GM12878 (cell line): ENCODE data around the gene PCSK2. TPM values are rescaled to one million over a fixed set of nuclear protein-coding genes. Genes with fewer than 3 reads are reported as not detected.

Experiments used
- ATAC-seq: fragments of 200-7000 bp; cut with Tn5 transposase; 3 replicates; pipeline ENCODE4 v1.9.1; 2020; ENCODE audit warnings: mild to moderate bottlenecking, moderate library complexity
- BruUV-seq: library from RNA; stranded (reverse); fragments of 400-500 nt; replicated peaks from 2 replicates; lab custom pipeline; 2021; lab: Mats Ljungman, UMichigan
- CTCF ChIA-PET: fragments of 300-600 bp; sonication (Branson Sonifier 250); formaldehyde crosslinking; extraction: SDS; loops from one replicate; lab custom pipeline; 2021; ENCODE audit warnings: inconsistent platforms; lab: Yijun Ruan, JAX
- POLR2A ChIA-PET: fragments of 350-600 bp; formaldehyde crosslinking; extraction: SDS; loops from one replicate; lab custom pipeline; 2021; ENCODE audit warnings: inconsistent platforms; lab: Charles Lee
- RAD21 ChIA-PET: fragments of 300-600 bp; sonication (Branson Sonifier 250); formaldehyde crosslinking; loops from one replicate; lab custom pipeline; 2023; ENCODE audit warnings: antibody characterized with exemption; ENCODE audit not compliant: unreplicated experiment; lab: Charles Lee
- SMC1A ChIA-PET: fragments of 300-600 bp; sonication (Branson Sonifier 250); formaldehyde crosslinking; loops from one replicate; lab custom pipeline; 2023; ENCODE audit not compliant: unreplicated experiment, uncharacterized antibody; lab: Charles Lee
- DNase-seq: peaks from one replicate; pipeline ENCODE4 v3.0.0-alpha.2; 2011; ENCODE audit warnings: low read depth, low spot score
- FAIRE-seq: peaks from 3 replicates; lab custom pipeline; 2011; peaks lifted over from hg19 to GRCh38; lab: Jason Lieb, UNC
- H2AFZ ChIP-seq: 2 replicates; pipeline ENCODE4 v1.6.0; 2011; ENCODE audit warnings: low read depth, low read length, control low read depth; ENCODE audit not compliant: control insufficient read depth
- H3K27ac ChIP-seq: 2 replicates; pipeline ENCODE4 v1.5.1; 2011; ENCODE audit warnings: control low read depth; ENCODE audit not compliant: control insufficient read depth, insufficient read depth
- H3K27me3 ChIP-seq, 2 experiments: replicated peaks in 1 of 2; 2 replicates each; pipeline versions ENCODE4 v1.6.0 to v1.6.1; 2011; ENCODE audit warnings: low read length in 1 of 2; ENCODE audit not compliant: control insufficient read depth in 2 of 2, insufficient read depth in 2 of 2
- H3K36me3 ChIP-seq, 2 experiments: 2 replicates each; pipeline ENCODE4 v1.5.1; 2011; ENCODE audit warnings: low read length in 1 of 2; ENCODE audit not compliant: control insufficient read depth in 2 of 2, insufficient read depth in 2 of 2
- H3K4me1 ChIP-seq: 2 replicates; pipeline ENCODE4 v1.6.1; 2011; ENCODE audit warnings: mild to moderate bottlenecking, low read length, moderate library complexity, mixed read lengths; ENCODE audit not compliant: control insufficient read depth, insufficient read depth
- H3K4me2 ChIP-seq: 2 replicates; pipeline ENCODE4 v1.6.0; 2011; ENCODE audit warnings: control low read depth; ENCODE audit not compliant: control insufficient read depth, insufficient read depth
- H3K4me3 ChIP-seq: fragments of 200-600 bp; sonication (generic); 2 replicates; pipeline ENCODE4 v1.5.1; 2016
- H3K79me2 ChIP-seq: 2 replicates; pipeline ENCODE4 v1.6.0; 2011; ENCODE audit warnings: low read length; ENCODE audit not compliant: control insufficient read depth, insufficient read depth
- H3K9ac ChIP-seq: 2 replicates; pipeline ENCODE4 v1.8.0; 2011; ENCODE audit warnings: low read length, control low read depth, mixed read lengths; ENCODE audit not compliant: control insufficient read depth, insufficient read depth
- H3K9me3 ChIP-seq: replicated peaks from 3 replicates; pipeline ENCODE4 v1.5.1; 2011; ENCODE audit warnings: mild to moderate bottlenecking, low read length; ENCODE audit not compliant: control insufficient read depth, insufficient read depth
- H4K20me1 ChIP-seq: 2 replicates; pipeline ENCODE4 v1.6.0; 2011; ENCODE audit not compliant: control insufficient read depth, insufficient read depth
- WGBS: methylation state at CpG from one replicate; pipeline ENCODE4 v1.1.6; 2016; ENCODE audit warnings: low lambda C conversion rate; ENCODE audit not compliant: insufficient replicate concordance, insufficient coverage; ENCODE audit errors: missing lambda C conversion rate; 5-methylcytosine and 5-hydroxymethylcytosine counted together
- in situ Hi-C: fragments of 300-500 bp; cut with MboI; formaldehyde crosslinking; loops from 9 replicates; pipeline ENCODE4 v1.14.3; 2018; ENCODE audit warnings: mixed read lengths
- intact Hi-C: fragments of 100-400 bp; cut with micrococcal nuclease; formaldehyde crosslinking; loops from one replicate; pipeline ENCODE4 v1.14.2; 2022; ENCODE audit not compliant: unreplicated experiment
- polyA plus RNA-seq, 11 experiments: library from polyadenylated mRNA; depleted of rRNA in 4 of 11; unstranded in 6 of 11; stranded (reverse) in 5 of 11; fragments of >200 nt; fragmentation: Nextera tagmentation in 4 of 11; fragmentation: Illumina TruSeq in 1 of 11; extraction: Ambion mirVana in 4 of 11; extraction: Trizol in 1 of 11; gene quantifications; 1 replicate in 1 of 11; 2 replicates in 10 of 11; pipeline versions ENCODE4 v1.2.1 to v1.2.3, GENCODE V29; 2011 to 2016; ENCODE audit warnings: inconsistent platforms in 2 of 11, missing spikeins in 2 of 11, low read depth in 1 of 11
- total RNA-seq, 4 experiments: library from RNA; depleted of rRNA in 3 of 4; stranded (reverse); fragments of >200 nt in 3 of 4; fragmentation: Illumina TruSeq in 1 of 4; extraction: Trizol in 1 of 4; gene quantifications; 2 replicates each; pipeline versions ENCODE4 v1.2.1 to v1.2.3, GENCODE V29; 2013 to 2021
- TF ChIP-seq, protein P1 (sequence below): IDR thresholded peaks from 2 replicates; pipeline ENCODE4 v1.6.1; 2012; ENCODE audit warnings: low read depth, low read length, improper control_type of control experiment
- TF ChIP-seq, protein P2 (sequence below): fragments of 450-650 bp; IDR thresholded peaks from 2 replicates; pipeline ENCODE4 v1.6.1; 2016; ENCODE audit warnings: mild to moderate bottlenecking
- TF ChIP-seq, protein P3 (sequence below): IDR thresholded peaks from 2 replicates; pipeline ENCODE4 v1.6.1; 2011; ENCODE audit warnings: mild to moderate bottlenecking, low read depth, low read length, moderate library complexity; ENCODE audit not compliant: insufficient replicate concordance

PCSK2 gene
- total and polyA plus RNA-seq, 10 of the 15 experiments (the other 5 are each of a cell fraction or from before 2014, with no cell fraction given), result not detected

DNA sequence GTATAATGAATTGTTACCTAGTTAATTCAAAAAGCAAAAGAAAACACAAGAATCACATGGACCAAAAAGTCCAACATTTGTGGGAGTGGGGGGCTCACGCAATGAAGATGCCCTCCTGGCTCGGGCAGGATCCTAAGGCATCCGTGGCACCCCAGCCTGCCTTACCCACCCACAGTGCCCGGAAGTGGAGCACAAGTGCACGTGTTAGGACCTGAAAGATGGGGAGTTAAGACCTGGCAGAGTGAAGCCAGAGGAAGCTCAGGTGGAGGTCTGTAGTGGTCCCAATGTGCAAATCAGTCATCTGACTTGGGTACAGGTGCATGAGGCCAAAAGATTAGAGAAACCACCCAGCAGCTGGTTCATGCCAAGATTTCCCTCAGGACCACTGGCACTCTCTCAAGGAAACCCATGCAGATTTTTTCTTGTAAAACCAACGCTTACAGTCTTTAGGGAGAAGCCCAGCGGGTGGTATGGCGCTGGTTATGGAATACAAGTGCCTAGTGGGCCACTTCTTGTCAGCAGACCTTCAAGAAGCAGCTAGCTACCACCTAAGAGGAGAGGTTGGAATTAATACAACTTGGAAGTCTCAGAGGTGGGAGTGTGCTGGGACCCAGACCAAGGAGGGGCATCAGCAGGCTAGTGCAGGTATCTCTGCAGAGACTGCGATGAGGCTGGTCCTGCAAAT lies 262.2 kb downstream of the PCSK2 start:
- RAD21 ChIA-PET, result no interaction called here
- Histone ChIP-seq H3K9me3 (no peaks in the 10 kb centered on the region), H3K79me2 (no peaks in the 10 kb centered on the region), H3K4me3 (no peak overlapping the region), H4K20me1 (no peaks in the 10 kb centered on the region), H3K4me1 (no peaks in the 10 kb centered on the region), H3K27ac (no peak overlapping the region), H3K4me2 (no peak overlapping the region), H3K27me3 (peaks cover 1 to 2% of the 10 kb centered on the region in 2 experiments; a peak in 1 of 4 replicates), H3K36me3 (no peaks in the 10 kb centered on the region), H3K9ac (no peak overlapping the region), H2AFZ (no peak overlapping the region)
- TF ChIP-seq, protein P1, sequence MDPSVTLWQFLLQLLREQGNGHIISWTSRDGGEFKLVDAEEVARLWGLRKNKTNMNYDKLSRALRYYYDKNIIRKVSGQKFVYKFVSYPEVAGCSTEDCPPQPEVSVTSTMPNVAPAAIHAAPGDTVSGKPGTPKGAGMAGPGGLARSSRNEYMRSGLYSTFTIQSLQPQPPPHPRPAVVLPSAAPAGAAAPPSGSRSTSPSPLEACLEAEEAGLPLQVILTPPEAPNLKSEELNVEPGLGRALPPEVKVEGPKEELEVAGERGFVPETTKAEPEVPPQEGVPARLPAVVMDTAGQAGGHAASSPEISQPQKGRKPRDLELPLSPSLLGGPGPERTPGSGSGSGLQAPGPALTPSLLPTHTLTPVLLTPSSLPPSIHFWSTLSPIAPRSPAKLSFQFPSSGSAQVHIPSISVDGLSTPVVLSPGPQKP, result no peak
- TF ChIP-seq, protein P2, sequence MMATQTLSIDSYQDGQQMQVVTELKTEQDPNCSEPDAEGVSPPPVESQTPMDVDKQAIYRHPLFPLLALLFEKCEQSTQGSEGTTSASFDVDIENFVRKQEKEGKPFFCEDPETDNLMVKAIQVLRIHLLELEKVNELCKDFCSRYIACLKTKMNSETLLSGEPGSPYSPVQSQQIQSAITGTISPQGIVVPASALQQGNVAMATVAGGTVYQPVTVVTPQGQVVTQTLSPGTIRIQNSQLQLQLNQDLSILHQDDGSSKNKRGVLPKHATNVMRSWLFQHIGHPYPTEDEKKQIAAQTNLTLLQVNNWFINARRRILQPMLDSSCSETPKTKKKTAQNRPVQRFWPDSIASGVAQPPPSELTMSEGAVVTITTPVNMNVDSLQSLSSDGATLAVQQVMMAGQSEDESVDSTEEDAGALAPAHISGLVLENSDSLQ, result no peak
- TF ChIP-seq, protein P3, sequence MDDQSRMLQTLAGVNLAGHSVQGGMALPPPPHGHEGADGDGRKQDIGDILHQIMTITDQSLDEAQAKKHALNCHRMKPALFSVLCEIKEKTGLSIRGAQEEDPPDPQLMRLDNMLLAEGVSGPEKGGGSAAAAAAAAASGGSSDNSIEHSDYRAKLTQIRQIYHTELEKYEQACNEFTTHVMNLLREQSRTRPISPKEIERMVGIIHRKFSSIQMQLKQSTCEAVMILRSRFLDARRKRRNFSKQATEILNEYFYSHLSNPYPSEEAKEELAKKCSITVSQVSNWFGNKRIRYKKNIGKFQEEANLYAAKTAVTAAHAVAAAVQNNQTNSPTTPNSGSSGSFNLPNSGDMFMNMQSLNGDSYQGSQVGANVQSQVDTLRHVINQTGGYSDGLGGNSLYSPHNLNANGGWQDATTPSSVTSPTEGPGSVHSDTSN, result no peak
- CTCF ChIA-PET, result no interaction called here
- DNase-seq, result no peak
- 9% methylated on average over 9 of the region's 9 CpGs for WGBS
- ATAC-seq, result no peak
- FAIRE-seq, result no peak
- SMC1A ChIA-PET, result no interaction called here
- POLR2A ChIA-PET, result no interaction called here
- BruUV-seq, result no TSS peak
- intact Hi-C loops (no loop called here), in situ Hi-C loops (no loop called here)
